A549 (cell line): ENCODE results near the gene UACA. TPM values are rescaled to one million over a fixed set of nuclear protein-coding genes. Genes with fewer than 3 reads are reported as not detected.
A peak's percentile ranks its signal among the peaks of the same experiment; 100 is the strongest.

Experiments
- ATAC-seq, 2 experiments: fragments of 200-7000 bp in 1 of 2; fragments of >200 bp in 1 of 2; cut with Nextera tagmentation in 1 of 2; cut with Tn5 transposase in 1 of 2; 3 replicates each; pipeline versions ENCODE4 v1.8.0 to v1.9.1; 2018 to 2020; ENCODE audit warnings: mild to moderate bottlenecking in 1 of 2, moderate library complexity in 1 of 2
- CTCF ChIA-PET: fragments of 300-600 bp; sonication (Branson Sonifier 250); formaldehyde crosslinking; extraction: SDS; loops from one replicate; lab custom pipeline; 2021; ENCODE audit warnings: antibody characterized with exemption, inconsistent platforms; lab: Yijun Ruan, JAX
- POLR2A ChIA-PET: fragments of 350-600 bp; formaldehyde crosslinking; extraction: SDS; loops from one replicate; lab custom pipeline; 2021; ENCODE audit warnings: antibody characterized with exemption, inconsistent platforms; lab: Yijun Ruan, JAX
- DNase-seq, 2 experiments: peaks; one replicate each; pipeline versions ENCODE4 v3.0.0 to v3.0.0-alpha.2; 2011 to 2016; ENCODE audit warnings: low read depth in 1 of 2, low spot score in 1 of 2
- FAIRE-seq: peaks from 2 replicates; lab custom pipeline; 2011; peaks lifted over from hg19 to GRCh38; lab: Jason Lieb, UNC
- H3K27ac ChIP-seq, 2 experiments: fragments of >200 bp; sonication (Bioruptor Twin); formaldehyde crosslinking; 3 replicates each; pipeline ENCODE4 v1.5.1; 2016 to 2017
- H3K4me1 ChIP-seq: fragments of >200 bp; sonication (Bioruptor Twin); formaldehyde crosslinking; 3 replicates; pipeline ENCODE4 v1.6.1; 2016
- H3K4me2 ChIP-seq: fragments of >200 bp; sonication (Bioruptor Twin); formaldehyde crosslinking; 3 replicates; pipeline ENCODE4 v1.6.1; 2016
- H3K4me3 ChIP-seq: fragments of >200 bp; sonication (Bioruptor Twin); formaldehyde crosslinking; 3 replicates; pipeline ENCODE4 v1.5.1; 2016
- H3K9me3 ChIP-seq: fragments of >200 bp; sonication (Bioruptor Twin); formaldehyde crosslinking; 3 replicates; pipeline ENCODE4 v1.6.1; 2016
- BCL3 ChIP-seq: fragments of >200 bp; sonication (Bioruptor Twin); formaldehyde crosslinking; IDR thresholded peaks from 3 replicates; pipeline ENCODE4 v1.6.1; 2016
- BHLHE40 ChIP-seq: IDR thresholded peaks from 2 replicates; pipeline ENCODE4 v1.6.1; 2012; ENCODE audit warnings: low read depth, low read length, inconsistent platforms
- CEBPB ChIP-seq, 2 experiments: fragments of >200 bp in 1 of 2; sonication (Bioruptor Twin) in 1 of 2; formaldehyde crosslinking in 1 of 2; IDR thresholded peaks; 2 replicates each; pipeline ENCODE4 v1.6.1; 2012 to 2016
- CHD2 ChIP-seq: fragments of 150-350 bp; IDR thresholded peaks from 2 replicates; pipeline ENCODE4 v1.6.1; 2014; ENCODE audit warnings: low read length; ENCODE audit not compliant: partially characterized antibody
- CHD4 ChIP-seq: fragments of 200-600 bp; sonication (generic); IDR thresholded peaks from 2 replicates; pipeline ENCODE4 v1.6.1; 2016; ENCODE audit warnings: antibody characterized with exemption, mild to moderate bottlenecking, borderline replicate concordance
- CTCF ChIP-seq: fragments of >200 bp; sonication (Bioruptor Twin); formaldehyde crosslinking; IDR thresholded peaks from 3 replicates; pipeline ENCODE4 v1.5.1; 2016
- FOSB ChIP-seq: fragments of 250-450 bp; sonication (Bioruptor Pico); IDR thresholded peaks from 2 replicates; pipeline ENCODE4 v1.5.0; 2020; ENCODE audit warnings: mild to moderate bottlenecking, moderate library complexity
- FOXS1 ChIP-seq: fragments of 250-450 bp; sonication (Bioruptor Pico); IDR thresholded peaks from 2 replicates; pipeline ENCODE4 v1.5.0; 2020; ENCODE audit warnings: mild to moderate bottlenecking, moderate library complexity
- HES2 ChIP-seq: fragments of >200 bp; sonication (Bioruptor Twin); formaldehyde crosslinking; IDR thresholded peaks from 2 replicates; pipeline ENCODE4 v1.6.1; 2016
- HOXA7 ChIP-seq: fragments of 250-450 bp; sonication (Bioruptor Pico); IDR thresholded peaks from 2 replicates; pipeline ENCODE4 v1.5.0; 2020; ENCODE audit warnings: mild to moderate bottlenecking, moderate library complexity
- HOXB13 ChIP-seq: fragments of 250-450 bp; sonication (Bioruptor Pico); IDR thresholded peaks from 2 replicates; pipeline ENCODE4 v1.5.0; 2020; ENCODE audit warnings: low read depth, mild to moderate bottlenecking, moderate library complexity
- KDM1A ChIP-seq: fragments of 200-600 bp; sonication (generic); IDR thresholded peaks from 2 replicates; pipeline ENCODE4 v1.6.1; 2016; ENCODE audit warnings: low read depth, mild to moderate bottlenecking
- MAFK ChIP-seq: fragments of 450-650 bp; IDR thresholded peaks from 2 replicates; pipeline ENCODE4 v1.6.1; 2014; ENCODE audit not compliant: partially characterized antibody
- MAX ChIP-seq: IDR thresholded peaks from 2 replicates; pipeline ENCODE4 v1.6.1; 2012
- MYC ChIP-seq: IDR thresholded peaks from 2 replicates; pipeline ENCODE4 v1.6.1; 2012; ENCODE audit warnings: mild to moderate bottlenecking, inconsistent platforms, low read length, improper control_type of control experiment, borderline replicate concordance
- NPAS2 ChIP-seq: fragments of 250-450 bp; sonication (Bioruptor Pico); IDR thresholded peaks from 2 replicates; pipeline ENCODE4 v1.8.0; 2022; ENCODE audit warnings: mild to moderate bottlenecking, moderate library complexity, borderline replicate concordance
- NR3C1 ChIP-seq: fragments of >200 bp; sonication (Bioruptor Twin); formaldehyde crosslinking; IDR thresholded peaks from 3 replicates; pipeline ENCODE4 v1.6.1; 2017
- PHF8 ChIP-seq: fragments of 200-600 bp; sonication (generic); IDR thresholded peaks from 2 replicates; pipeline ENCODE4 v1.6.1; 2016; ENCODE audit warnings: low read depth, mild to moderate bottlenecking, antibody characterized with exemption, moderate library complexity, borderline replicate concordance
- RAD21 ChIP-seq, 2 experiments: fragments of >200 bp in 1 of 2; sonication (Bioruptor Twin) in 1 of 2; formaldehyde crosslinking in 1 of 2; IDR thresholded peaks in 1 of 2; conservative IDR thresholded peaks in 1 of 2; 2 replicates in 1 of 2; 3 replicates in 1 of 2; pipeline ENCODE4 v1.6.1; 2012 to 2018; ENCODE audit warnings: inconsistent platforms in 1 of 2
- RNF2 ChIP-seq: fragments of 200-600 bp; sonication (generic); IDR thresholded peaks from 2 replicates; pipeline ENCODE4 v1.6.1; 2016; ENCODE audit warnings: low read depth, mild to moderate bottlenecking, antibody characterized with exemption, moderate library complexity, borderline replicate concordance
- ZC3H11A ChIP-seq: fragments of 450-650 bp; IDR thresholded peaks from 2 replicates; pipeline ENCODE4 v1.6.1; 2014; ENCODE audit warnings: antibody characterized with exemption, mild to moderate bottlenecking
- ZFP36 ChIP-seq: fragments of 450-650 bp; IDR thresholded peaks from 2 replicates; pipeline ENCODE4 v1.6.1; 2014; ENCODE audit warnings: borderline replicate concordance; ENCODE audit not compliant: partially characterized antibody
- WGBS: methylation state at CpG from one replicate; pipeline ENCODE4 v1.1.6; 2017; ENCODE audit errors: missing lambda C conversion rate; 5-methylcytosine and 5-hydroxymethylcytosine counted together
- polyA plus RNA-seq, 4 experiments: library from polyadenylated mRNA; depleted of rRNA in 3 of 4; stranded (reverse); fragments of >200 nt; fragmentation: RNase III in 1 of 4; extraction: RNeasy Plus Mini Kit Qiagen cat#74134 plus additional on column Dnase treatment in 1 of 4; gene quantifications; 2 replicates in 3 of 4; 3 replicates in 1 of 4; pipeline ENCODE4 v1.2.3, GENCODE V29; 2011 to 2017

UACA gene
- polyA plus RNA-seq, 2 of the 4 experiments (the other 2 are of a cell fraction) = 31.9 to 80.4 TPM

GRCh38 chr15:70765504-70766281, 2.3 kb upstream of the UACA start:
- no peaks in the 10 kb centered on the region for H3K9me3 ChIP-seq
- peak; percentile 39 for FAIRE-seq
- no peak for ATAC-seq
- no peak overlapping the region for H3K4me3 ChIP-seq
- TF ChIP-seq ZC3H11A (no peak), RNF2 (no peak), CHD2 (no peak), HES2 (no peak), MAX (no peak), FOXS1 (CRISPR knock-in tag) (no peak), KDM1A (no peak), CHD4 (no peak), NR3C1 (no peak)
- TF ChIP-seq, all 56 proteins: peak for 0
- Histone ChIP-seq H3K4me1 (peaks cover 28% of the 10 kb centered on the region), H3K27ac (no peak overlapping the region; a peak in 1 of 6 replicates), H3K4me2 (no peak overlapping the region)
- DNase-seq = no peak
- POLR2A ChIA-PET = no interaction called here
- CTCF ChIA-PET = interaction anchor here (0.8 to 3.5 kb wide), 4 partner anchors 14 to 46 kb away, joined by 3 to 35 read pairs (median 4); no protein-coding TSS in a partner anchor

GRCh38 chr15:70763950-70764730, 782 bp upstream of the UACA start:
- Histone ChIP-seq H3K9me3 (no peaks in the 10 kb centered on the region), H3K4me1 (peaks cover 40% of the 10 kb centered on the region), H3K27ac (peak overlapping the region; percentile 92 to 95), H3K4me3 (peak overlapping the region; percentile 93), H3K4me2 (peak overlapping the region; percentile 88)
- ChIA-PET POLR2A (interaction anchor here (0.6 to 1.5 kb wide), 18 partner anchors 11 to 110 kb away, joined by 3 to 13 read pairs (median 4); partner anchors contain the start of gene LARP6), CTCF (interaction anchor here (0.7 to 3.5 kb wide), 7 partner anchors 9 to 99 kb away, joined by 3 to 35 read pairs (median 4); no protein-coding TSS in a partner anchor)
- peak; percentile 54 for FAIRE-seq
- DNase-seq = no peak
- 19% methylated on average over 17 of the region's 17 CpGs for WGBS
- no peak; a peak in 1 of 6 replicates for ATAC-seq
- TF ChIP-seq NPAS2 (no peak), CHD4 (no peak), ZFP36 (no peak), MAFK (peak; percentile 98)
- TF ChIP-seq, all 56 proteins: peak for 1

GRCh38 chr15:70762469-70763119, 764 bp downstream of the UACA start:
- ATAC-seq = peak; percentile 59 to 64
- no peaks in the 10 kb centered on the region for H3K9me3 ChIP-seq
- WGBS = under 1% methylated on average over 38 of the region's 45 CpGs
- peak overlapping the region; percentile 93 for H3K4me3 ChIP-seq
- POLR2A ChIA-PET = interaction anchor here (1.0 to 1.5 kb wide), 3 partner anchors 13 to 32 kb away, joined by 3 to 13 read pairs (median 5); no protein-coding TSS in a partner anchor
- peak overlapping the region; percentile 90 for H3K4me2 ChIP-seq
- CTCF ChIA-PET = interaction anchor here (0.6 to 4.6 kb wide), 4 partner anchors 39 to 235 kb away, joined by 3 to 36 read pairs (median 4); no protein-coding TSS in a partner anchor
- no peak for FAIRE-seq
- DNase-seq = peak; percentile 53 to 61
- H3K4me1 ChIP-seq = peaks cover 53% of the 10 kb centered on the region
- peak overlapping the region; percentile 92 to 95 for H3K27ac ChIP-seq
- no peak for TF ChIP-seq BHLHE40
- TF ChIP-seq RAD21 (conservative IDR thresholded peaks at IDR 0.05 in 1 of 2, IDR thresholded peaks at IDR 0.05 in 1 of 2) = no peak; a peak in 1 of 5 replicates
- TF ChIP-seq BCL3 = no peak
- TF ChIP-seq CEBPB (IDR thresholded peaks at IDR 0.05) = peak in 1 of 2 experiments; percentile 53; a peak in 1 of 4 replicates
- no peak for TF ChIP-seq HOXA7 (CRISPR knock-in tag)
- no peak for TF ChIP-seq FOSB (CRISPR knock-in tag)
- TF ChIP-seq CTCF = no peak
- no peak for TF ChIP-seq PHF8
- 0 out of 2 replicates have a peak, but pooled peaks have one; percentile 27 for TF ChIP-seq MYC
- no peak for TF ChIP-seq ZFP36
- TF ChIP-seq CHD2 = no peak
- 0 out of 2 replicates have a peak, but pooled peaks have one; percentile 35 for TF ChIP-seq MAX
- no peak for TF ChIP-seq HOXB13
